Fibroblast of mammary gland (primary cell): Measurements from ENCODE around the gene PIKFYVE.

ENCODE experiments used
- DNase-seq: peaks from one replicate; pipeline ENCODE4 v3.0.0-alpha.2; 2010; ENCODE audit warnings: low read depth
- H3K4me3 ChIP-seq: 2 replicates; pipeline ENCODE4 v1.5.1; 2011; ENCODE audit warnings: low read depth, mild to moderate bottlenecking, low read length, moderate library complexity; ENCODE audit not compliant: control insufficient read depth
- CTCF ChIP-seq: conservative IDR thresholded peaks from 2 replicates; pipeline ENCODE4 v1.5.1; 2011; ENCODE audit warnings: low read depth, low read length, inconsistent platforms; ENCODE audit not compliant: control insufficient read depth, insufficient read depth

The PIKFYVE gene

GRCh38 chr2:208234786-208235185 is 31.3 kb upstream of the PIKFYVE start:
- no peak for TF ChIP-seq CTCF
- H3K4me3 ChIP-seq: no peak overlapping the region
- DNase-seq: no peak

GRCh38 chr2:208235860-208236259 is 30.2 kb upstream of the PIKFYVE start:
- no peak for TF ChIP-seq CTCF
- no peak for DNase-seq
- no peak overlapping the region for H3K4me3 ChIP-seq

- DNase-seq: no peak
- TF ChIP-seq CTCF: no peak
- no peak overlapping the region for H3K4me3 ChIP-seq
Measured at GRCh38 chr2:208239770-208240493, 26.1 kb upstream of the PIKFYVE start.

- H3K4me3 ChIP-seq: no peak overlapping the region
- no peak for TF ChIP-seq CTCF
- no peak for DNase-seq
Measured at GRCh38 chr2:208240619-208241209, 25.3 kb upstream of the PIKFYVE start.

- no peak for DNase-seq
- TF ChIP-seq CTCF: no peak
- H3K4me3 ChIP-seq: no peak overlapping the region
Measured at GRCh38 chr2:208244422-208244821, 21.6 kb upstream of the PIKFYVE start.

GRCh38 chr2:208245746-208246145 is 20.3 kb upstream of the PIKFYVE start:
- TF ChIP-seq CTCF: no peak
- DNase-seq: no peak
- no peak overlapping the region for H3K4me3 ChIP-seq
